ENCODE results near the gene KRT26. TPM values are rescaled to one million over a fixed set of nuclear protein-coding genes. Genes with fewer than 3 reads are reported as not detected.

Gene KRT26
- total and polyA plus RNA-seq, 2 donors = not detected

GRCh38 chr17:40809721-40810421, 37.9 kb upstream of the KRT26 start:
- Histone ChIP-seq H3K36me3 (ENCODE audit: insufficient read depth) (no peaks in the 10 kb centered on the region), H3K4me3 (ENCODE audit: low read depth, low read length) (no peak overlapping the region), H3K27ac (ENCODE audit: low read depth) (no peak overlapping the region), H3K4me1 (ENCODE audit: insufficient read depth) (no peaks in the 10 kb centered on the region)
- no peak for DNase-seq (ENCODE audit: extremely low spot score)
- 41% methylated on average over 2 of the region's 2 CpGs for WGBS

- H3K36me3 ChIP-seq (ENCODE audit: insufficient read depth) = no peaks in the 10 kb centered on the region
- DNase-seq (ENCODE audit: extremely low spot score) = no peak
- H3K4me1 ChIP-seq (ENCODE audit: insufficient read depth) = no peaks in the 10 kb centered on the region
- no peak overlapping the region for H3K4me3 ChIP-seq (ENCODE audit: low read depth, low read length)
- H3K27ac ChIP-seq (ENCODE audit: low read depth) = no peak overlapping the region
- WGBS = 65% methylated on average over 3 of the region's 3 CpGs
These were observed 34.1 kb upstream of the KRT26 start for GRCh38 chr17:40806131-40806530.

DNA sequence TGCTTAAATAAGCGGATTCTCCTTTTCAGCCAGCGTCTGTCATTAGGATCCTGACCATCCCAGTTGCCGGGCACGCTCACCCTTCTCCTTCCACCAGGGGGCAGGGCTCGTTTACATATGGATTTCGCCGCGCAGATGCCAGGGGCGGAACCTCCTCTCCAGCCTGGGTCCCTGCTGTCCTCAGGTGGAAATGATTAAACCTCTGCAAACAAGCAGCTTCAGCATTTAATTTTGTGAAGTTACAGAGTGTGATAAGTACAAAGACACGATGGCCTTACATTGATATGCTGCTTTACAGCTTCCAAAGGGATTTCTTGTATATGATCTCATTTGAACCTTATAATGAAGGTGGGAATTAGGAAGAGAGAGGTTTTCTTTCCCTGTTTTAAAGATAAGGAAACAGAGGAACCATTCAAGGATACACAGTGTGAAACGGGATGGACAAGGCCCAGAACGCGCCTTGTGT, 31.6 kb upstream of the KRT26 start:
- Histone ChIP-seq H3K4me3 (ENCODE audit: low read depth, low read length) (no peak overlapping the region), H3K4me1 (ENCODE audit: insufficient read depth) (no peaks in the 10 kb centered on the region), H3K27ac (ENCODE audit: low read depth) (no peak overlapping the region), H3K36me3 (ENCODE audit: insufficient read depth) (no peaks in the 10 kb centered on the region)
- 12% methylated on average over 13 of the region's 13 CpGs for WGBS
- DNase-seq (ENCODE audit: extremely low spot score) = peak; percentile 54

DNA sequence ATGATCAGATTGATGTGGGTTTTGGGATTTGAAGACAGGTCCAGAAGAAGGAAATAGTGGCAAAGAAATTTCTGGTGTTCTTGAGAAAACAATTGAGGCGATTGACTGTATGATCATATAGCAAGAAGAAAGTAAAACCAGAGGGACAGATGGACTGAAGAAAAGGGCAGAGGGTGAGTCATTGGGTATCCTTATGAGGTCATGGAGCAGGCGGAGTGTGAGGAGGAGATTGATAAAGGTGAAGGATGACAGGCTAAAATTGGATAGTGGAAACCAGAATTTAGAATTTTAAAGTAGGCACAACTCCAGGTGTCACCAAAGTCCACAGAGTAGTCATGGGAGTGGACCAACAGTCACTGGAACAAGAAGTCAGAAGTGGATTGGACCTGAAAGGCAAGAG, 29.2 kb upstream of the KRT26 start:
- no peak for DNase-seq (ENCODE audit: extremely low spot score)
- Histone ChIP-seq H3K27ac (ENCODE audit: low read depth) (no peak overlapping the region), H3K4me3 (ENCODE audit: low read depth, low read length) (no peak overlapping the region), H3K36me3 (ENCODE audit: insufficient read depth) (no peaks in the 10 kb centered on the region), H3K4me1 (ENCODE audit: insufficient read depth) (no peaks in the 10 kb centered on the region)
- 70% methylated on average over 2 of the region's 2 CpGs for WGBS

GRCh38 chr17:40800381-40800780, 28.4 kb upstream of the KRT26 start:
- Histone ChIP-seq H3K27ac (ENCODE audit: low read depth) (no peak overlapping the region), H3K4me3 (ENCODE audit: low read depth, low read length) (no peak overlapping the region), H3K36me3 (ENCODE audit: insufficient read depth) (no peaks in the 10 kb centered on the region), H3K4me1 (ENCODE audit: insufficient read depth) (no peaks in the 10 kb centered on the region)
- no peak for DNase-seq (ENCODE audit: extremely low spot score)
- WGBS = 72% methylated on average over 1 of the region's 1 CpG

GRCh38 chr17:40799859-40800258, 27.9 kb upstream of the KRT26 start, which contains the start of gene KRT28:
TSS of gene KRT28 (minus strand) at chr17:40799959. CDS start at chr17:40799893, 66 bp downstream.
- no peak for DNase-seq (ENCODE audit: extremely low spot score)
- no peak within 1 kb of the TSS for H3K4me3 ChIP-seq (ENCODE audit: low read depth, low read length)
- H3K27ac ChIP-seq (ENCODE audit: low read depth) = no peak within 1 kb of the TSS
- 77% methylated on average over 3 of the region's 3 CpGs for WGBS
- no peaks in the 10 kb centered on the region for H3K36me3 ChIP-seq (ENCODE audit: insufficient read depth)
- no peaks in the 10 kb centered on the region for H3K4me1 ChIP-seq (ENCODE audit: insufficient read depth)

DNA sequence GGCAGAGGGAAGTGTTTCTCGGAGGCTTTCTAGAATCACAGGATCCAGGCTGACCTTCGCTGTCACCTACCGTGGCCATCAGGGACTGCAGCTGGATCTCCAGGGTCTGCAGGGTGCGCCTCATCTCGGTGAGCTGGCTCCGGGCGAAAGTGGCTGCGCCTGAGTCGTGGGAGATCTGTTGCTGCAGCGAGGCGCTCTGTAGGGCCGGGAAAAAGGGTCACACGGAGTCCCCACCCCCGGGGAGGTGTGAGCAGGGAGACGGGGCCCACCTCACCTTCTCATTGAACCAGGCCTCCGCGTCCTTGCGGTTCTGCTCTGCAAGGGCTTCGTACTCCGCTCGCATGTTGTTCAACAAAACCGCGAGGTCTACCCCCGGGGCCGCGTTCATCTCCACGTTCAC, 24.8 kb upstream of the KRT26 start:
- no peaks in the 10 kb centered on the region for H3K4me1 ChIP-seq (ENCODE audit: insufficient read depth)
- no peak overlapping the region for H3K4me3 ChIP-seq (ENCODE audit: low read depth, low read length)
- H3K27ac ChIP-seq (ENCODE audit: low read depth) = no peak overlapping the region
- WGBS = 78% methylated on average over 27 of the region's 27 CpGs
- DNase-seq (ENCODE audit: extremely low spot score) = no peak
- no peaks in the 10 kb centered on the region for H3K36me3 ChIP-seq (ENCODE audit: insufficient read depth)

- no peak for DNase-seq (ENCODE audit: extremely low spot score)
- no peak overlapping the region for H3K4me3 ChIP-seq (ENCODE audit: low read depth, low read length)
- H3K36me3 ChIP-seq (ENCODE audit: insufficient read depth) = no peaks in the 10 kb centered on the region
- H3K4me1 ChIP-seq (ENCODE audit: insufficient read depth) = no peaks in the 10 kb centered on the region
- H3K27ac ChIP-seq (ENCODE audit: low read depth) = no peak overlapping the region
- WGBS = 75% methylated on average over 10 of the region's 10 CpGs
These were observed 23.1 kb upstream of the KRT26 start for GRCh38 chr17:40795019-40795667.

- Histone ChIP-seq H3K4me1 (ENCODE audit: insufficient read depth) (no peaks in the 10 kb centered on the region), H3K36me3 (ENCODE audit: insufficient read depth) (no peaks in the 10 kb centered on the region), H3K27ac (ENCODE audit: low read depth) (no peak overlapping the region), H3K4me3 (ENCODE audit: low read depth, low read length) (no peak overlapping the region)
- no peak for DNase-seq (ENCODE audit: extremely low spot score)
- 87% methylated on average over 2 of the region's 2 CpGs for WGBS
These were observed 22.5 kb upstream of the KRT26 start for GRCh38 chr17:40794466-40794865.

GRCh38 chr17:40793832-40794231, 21.8 kb upstream of the KRT26 start:
- Histone ChIP-seq H3K4me3 (ENCODE audit: low read depth, low read length) (no peak overlapping the region), H3K4me1 (ENCODE audit: insufficient read depth) (no peaks in the 10 kb centered on the region), H3K36me3 (ENCODE audit: insufficient read depth) (no peaks in the 10 kb centered on the region), H3K27ac (ENCODE audit: low read depth) (no peak overlapping the region)
- 46% methylated on average over 10 of the region's 10 CpGs for WGBS
- DNase-seq (ENCODE audit: extremely low spot score) = no peak

- Histone ChIP-seq H3K4me1 (ENCODE audit: insufficient read depth) (no peaks in the 10 kb centered on the region), H3K4me3 (ENCODE audit: low read depth, low read length) (no peak overlapping the region), H3K27ac (ENCODE audit: low read depth) (no peak overlapping the region), H3K36me3 (ENCODE audit: insufficient read depth) (no peaks in the 10 kb centered on the region)
- 22% methylated on average over 6 of the region's 6 CpGs for WGBS
- DNase-seq (ENCODE audit: extremely low spot score) = no peak
These were observed 19.9 kb upstream of the KRT26 start for GRCh38 chr17:40791787-40792436.

DNA sequence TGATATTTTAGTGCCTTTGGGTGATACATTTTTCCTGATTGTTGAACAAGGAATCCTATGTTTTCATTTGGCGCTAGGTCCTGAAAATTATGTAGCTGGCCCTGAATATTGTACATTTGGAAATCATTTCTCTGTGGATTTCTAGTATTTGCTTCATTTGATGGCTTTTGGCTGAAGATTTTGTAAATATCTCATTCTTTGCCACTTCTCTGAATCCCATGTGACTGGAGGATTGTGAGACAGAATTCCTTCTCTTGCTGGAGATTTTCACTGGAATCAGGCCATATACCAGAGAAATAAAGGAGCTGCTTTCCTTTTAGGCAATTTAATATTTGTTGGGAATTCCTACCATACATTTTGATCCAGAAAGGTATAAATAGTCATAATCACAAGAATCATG, 19.1 kb upstream of the KRT26 start:
- H3K27ac ChIP-seq (ENCODE audit: low read depth) = no peak overlapping the region

DNA sequence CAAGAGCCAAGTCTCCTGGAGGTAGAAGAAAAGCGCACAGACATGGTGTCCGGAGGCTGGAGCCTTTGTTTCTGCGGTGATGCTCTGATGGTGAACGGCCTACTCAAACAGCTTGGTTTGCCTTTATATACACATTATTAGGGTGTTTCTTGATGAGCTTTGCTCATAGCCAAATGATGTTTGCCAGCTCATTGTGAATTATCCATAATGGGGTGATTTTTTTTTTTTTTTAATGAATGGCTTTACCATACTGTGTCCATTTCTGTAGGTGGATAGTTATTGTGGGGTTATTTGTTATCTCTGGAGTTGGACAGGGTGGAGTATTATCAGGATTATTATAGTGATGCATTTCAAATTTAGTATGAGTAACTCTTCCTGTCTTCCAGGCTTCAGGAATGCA, 10.4 kb upstream of the KRT26 start, which contains the start of gene KRT27:
KRT27 (minus strand) TSS at position 101 of the 400 bp plus-strand sequence; CDS start at position 44, 57 bp downstream.
- Histone ChIP-seq H3K27ac (ENCODE audit: low read depth) (no peak within 1 kb of the TSS), H3K36me3 (ENCODE audit: insufficient read depth) (no peaks in the 10 kb centered on the region), H3K4me1 (ENCODE audit: insufficient read depth) (no peaks in the 10 kb centered on the region), H3K4me3 (ENCODE audit: low read depth, low read length) (no peak within 1 kb of the TSS)
- no peak for DNase-seq (ENCODE audit: extremely low spot score)
- 95% methylated on average over 4 of the region's 4 CpGs for WGBS

More for the DNA sequence above, 19.1 kb upstream of the KRT26 start:
- WGBS = 65% methylated on average over 1 of the region's 1 CpG
- H3K4me1 ChIP-seq (ENCODE audit: insufficient read depth) = no peaks in the 10 kb centered on the region
- H3K36me3 ChIP-seq (ENCODE audit: insufficient read depth) = no peaks in the 10 kb centered on the region
- H3K4me3 ChIP-seq (ENCODE audit: low read depth, low read length) = no peak overlapping the region
- no peak for DNase-seq (ENCODE audit: extremely low spot score)

All from urinary bladder (tissue), 4 donors.